GM18502 (cell line): Measurements from ENCODE around the gene FAM131C.
"Not testable (repeated sequence)": the region's sequence is repeated elsewhere in the genome, so short reads cannot be mapped to it uniquely, and the experiment has no call there.

Experiments
- ATAC-seq: cut with Tn5 transposase; IDR thresholded peaks from one replicate; pipeline ENCODE4 v1.9.1; 2021; ENCODE audit warnings: mild to moderate bottlenecking; ENCODE audit not compliant: unreplicated experiment, poor library complexity

Gene FAM131C

DNA sequence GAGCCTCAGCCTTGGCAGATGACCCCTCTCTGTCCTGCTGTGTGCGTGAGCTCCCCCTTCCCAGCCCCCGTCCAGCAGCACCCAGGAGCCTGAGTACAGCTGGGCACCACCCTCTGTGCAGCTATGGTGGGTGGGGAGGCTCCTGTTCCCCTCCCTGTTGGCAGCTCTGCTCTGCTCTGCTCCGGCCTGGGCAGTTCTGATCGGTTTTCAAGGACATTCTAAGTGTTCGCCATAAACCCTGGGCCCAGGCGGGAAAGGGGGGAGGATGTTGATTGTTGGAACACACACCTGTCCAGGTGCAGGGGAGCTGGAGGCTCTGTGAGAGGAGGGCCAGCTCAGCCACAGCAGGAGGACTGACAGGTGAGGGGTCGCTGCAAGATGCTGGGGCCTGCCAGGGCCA lies 29.9 kb downstream of the FAM131C start, which contains the start of gene CLCNKB:
TSS of gene CLCNKB (plus strand) at position 262 of the 400 bp plus-strand sequence. CDS start 711 bp downstream, outside the sequence.
- no peak for ATAC-seq

DNA sequence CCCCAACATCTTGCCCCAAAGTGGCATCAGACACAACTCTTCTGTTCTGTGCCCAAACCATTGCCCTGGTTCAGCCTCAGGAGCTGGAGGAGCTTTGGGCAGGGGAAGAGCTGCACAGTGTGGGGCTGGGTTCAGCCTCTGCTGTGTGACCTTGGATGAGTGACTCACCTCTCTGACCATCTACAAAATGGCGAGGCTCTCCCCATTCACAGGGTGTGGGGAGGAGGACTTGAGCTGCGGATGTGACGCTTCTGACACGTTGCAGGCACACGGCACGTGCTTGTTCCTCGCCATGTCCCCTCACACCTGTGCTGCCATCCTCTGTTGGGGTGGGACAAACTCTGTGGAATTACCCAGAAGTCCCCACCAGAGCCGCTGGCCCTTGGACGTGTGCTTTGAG lies 30.8 kb downstream of the FAM131C start:
- not testable (repeated sequence) for ATAC-seq

- no peak for ATAC-seq
These were observed 31.4 kb downstream of the FAM131C start for GRCh38 chr1:16042096-16042495.

DNA sequence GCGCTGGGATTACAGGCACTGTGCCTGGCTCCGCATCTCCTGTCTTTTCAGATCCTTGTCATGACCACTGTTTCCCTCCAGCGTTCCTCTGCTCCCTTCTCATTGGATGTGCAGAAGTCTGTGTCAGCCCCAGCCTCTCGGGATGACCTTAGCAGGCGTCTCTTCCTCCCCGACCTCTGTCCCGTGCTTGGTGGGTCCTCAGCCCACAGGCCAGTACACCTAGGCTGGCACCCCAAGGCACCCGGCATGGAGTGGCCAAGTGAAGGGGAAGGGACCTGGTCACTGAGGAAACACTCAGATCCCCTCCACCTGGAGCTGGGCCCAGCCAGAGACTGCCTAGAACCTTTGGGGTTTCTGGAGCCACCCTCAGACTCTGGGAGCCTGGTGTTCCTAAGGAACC lies 32.3 kb downstream of the FAM131C start:
- no peak for ATAC-seq

- ATAC-seq, result not testable (repeated sequence)
These were observed 33.6 kb downstream of the FAM131C start for GRCh38 chr1:16039871-16040270.

DNA sequence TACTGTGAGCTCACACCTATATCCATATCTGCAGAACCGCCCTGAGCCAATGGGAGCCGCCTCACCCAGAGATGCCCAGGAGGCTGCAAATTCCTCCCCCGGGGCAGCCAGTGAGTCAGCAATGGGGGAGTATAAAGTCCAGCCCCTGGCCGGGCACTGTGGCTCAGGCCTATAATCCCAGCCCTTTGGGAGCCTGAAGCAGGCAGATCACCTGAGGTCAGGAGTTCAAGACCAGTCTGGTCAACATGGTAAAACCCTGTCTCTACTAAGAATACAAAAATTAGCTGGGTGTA lies 34.9 kb downstream of the FAM131C start:
- ATAC-seq, result no peak

GRCh38 chr1:16036461-16036860 lies 37.0 kb downstream of the FAM131C start:
- not testable (repeated sequence) for ATAC-seq

GRCh38 chr1:16033103-16033632 lies 40.3 kb downstream of the FAM131C start:
- not testable (repeated sequence) for ATAC-seq

- ATAC-seq, result no peak
These were observed 40.9 kb downstream of the FAM131C start for GRCh38 chr1:16032388-16033102.

DNA sequence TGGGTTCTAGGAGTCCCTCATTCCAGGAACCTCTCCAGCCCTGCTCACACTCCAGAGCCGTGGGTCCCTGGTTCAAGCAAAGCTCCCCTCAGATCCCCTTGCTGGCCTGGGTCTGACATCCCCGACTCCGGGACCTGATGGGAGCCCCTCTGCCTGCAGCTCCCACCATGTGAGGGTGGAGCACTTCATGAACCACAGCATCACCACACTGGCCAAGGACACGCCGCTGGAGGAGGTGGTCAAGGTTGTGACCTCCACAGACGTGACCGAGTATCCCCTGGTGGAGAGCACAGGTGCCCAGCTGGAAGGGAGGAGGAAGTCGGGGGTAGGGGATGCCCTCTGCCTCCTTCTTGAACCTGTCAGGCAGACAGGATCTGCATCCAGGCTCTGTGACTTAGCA lies 41.9 kb downstream of the FAM131C start:
- ATAC-seq, result no peak

GRCh38 chr1:16029288-16029687 lies 44.2 kb downstream of the FAM131C start:
- ATAC-seq, result no peak

DNA sequence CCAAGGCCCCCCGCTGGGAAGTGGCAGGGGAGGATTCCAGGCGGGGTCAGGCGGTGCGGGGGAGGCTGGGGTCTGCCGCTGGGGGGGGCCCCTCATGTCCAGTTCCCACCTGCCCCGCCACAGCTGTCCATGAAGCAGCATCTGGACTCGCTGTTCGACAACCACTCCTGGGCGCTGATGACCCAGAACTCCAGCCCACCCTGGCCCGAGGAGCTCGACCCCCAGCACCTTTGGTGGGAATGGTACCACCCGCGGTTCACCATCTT lies 44.5 kb downstream of the FAM131C start:
- ATAC-seq, result not testable (repeated sequence)

GRCh38 chr1:16028237-16029002 lies 45.0 kb downstream of the FAM131C start:
- no peak for ATAC-seq

DNA sequence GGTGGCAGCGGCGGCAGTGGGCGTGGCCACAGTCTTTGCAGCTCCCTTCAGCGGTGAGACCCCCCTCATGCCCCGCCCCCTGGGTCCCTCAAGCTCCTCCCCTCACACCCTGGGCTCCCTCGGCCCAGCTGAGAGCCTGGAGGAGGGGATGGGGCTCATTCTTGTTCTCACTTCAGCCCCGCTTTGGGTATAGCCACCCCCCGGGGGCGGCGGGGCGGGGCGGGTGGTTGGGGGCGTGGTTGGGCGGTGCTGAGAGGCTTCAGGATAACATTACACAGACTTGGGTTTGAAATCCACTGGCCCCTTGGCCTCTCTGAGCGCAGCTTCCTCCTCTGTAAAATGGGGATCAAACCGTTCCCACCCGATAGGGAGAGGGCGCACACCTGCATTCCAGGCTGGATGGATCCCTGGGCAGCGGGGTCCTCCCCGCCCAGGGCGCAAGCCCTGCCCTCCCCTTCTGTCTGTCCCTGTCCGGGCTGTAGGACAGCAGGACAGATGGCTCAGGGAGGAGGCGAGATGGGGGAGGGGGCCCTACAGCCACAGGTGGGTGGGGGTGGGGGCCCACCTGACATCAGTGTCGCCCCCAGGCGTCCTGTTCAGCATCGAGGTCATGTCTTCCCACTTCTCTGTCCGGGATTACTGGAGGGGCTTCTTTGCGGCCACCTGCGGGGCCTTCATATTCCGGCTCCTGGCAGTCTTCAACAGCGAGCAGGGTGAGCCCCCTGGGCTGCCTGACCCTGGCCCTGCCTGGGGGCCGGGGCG lies 46.5 kb downstream of the FAM131C start:
- no peak for ATAC-seq

- not testable (repeated sequence) for ATAC-seq
These were observed 47.1 kb downstream of the FAM131C start for GRCh38 chr1:16026302-16026701.

DNA sequence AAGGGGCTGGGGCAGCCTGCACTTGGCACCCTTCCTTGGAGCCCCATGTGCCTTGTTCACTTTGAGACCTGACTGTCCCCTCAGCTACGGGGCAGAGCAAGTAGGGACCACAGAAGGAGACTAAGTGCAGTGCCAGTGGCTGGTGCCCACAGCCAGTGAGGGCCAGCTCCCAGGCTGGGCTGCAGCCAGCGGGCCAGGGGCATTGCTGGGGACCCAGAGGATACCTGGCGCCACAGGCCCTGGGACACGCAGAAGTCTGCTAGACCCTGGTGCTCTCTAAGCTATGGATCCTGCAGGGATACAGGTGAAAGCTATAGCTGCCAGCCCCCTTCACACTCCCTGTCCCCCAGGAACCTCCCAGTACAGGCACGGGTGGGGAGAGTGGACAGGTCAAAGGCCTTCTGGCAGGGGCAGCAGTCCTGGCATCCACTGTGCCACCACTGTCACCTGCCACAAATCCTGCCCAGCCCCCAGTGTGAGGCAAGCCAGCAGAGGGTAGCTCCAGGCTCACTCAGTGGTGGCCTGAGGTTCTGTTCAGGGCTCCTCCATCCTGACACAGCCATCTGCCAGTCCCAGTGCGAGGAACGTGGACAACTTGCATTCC lies 50.3 kb downstream of the FAM131C start:
- no peak for ATAC-seq

GRCh38 chr1:16022393-16022792 lies 51.1 kb downstream of the FAM131C start:
- ATAC-seq, result no peak

GRCh38 chr1:16021681-16022080 lies 51.8 kb downstream of the FAM131C start, which contains the start of gene CLCNKA:
CLCNKA (plus strand) TSS chr1:16022036; CDS start chr1:16022620, 584 bp downstream.
- no peak for ATAC-seq

DNA sequence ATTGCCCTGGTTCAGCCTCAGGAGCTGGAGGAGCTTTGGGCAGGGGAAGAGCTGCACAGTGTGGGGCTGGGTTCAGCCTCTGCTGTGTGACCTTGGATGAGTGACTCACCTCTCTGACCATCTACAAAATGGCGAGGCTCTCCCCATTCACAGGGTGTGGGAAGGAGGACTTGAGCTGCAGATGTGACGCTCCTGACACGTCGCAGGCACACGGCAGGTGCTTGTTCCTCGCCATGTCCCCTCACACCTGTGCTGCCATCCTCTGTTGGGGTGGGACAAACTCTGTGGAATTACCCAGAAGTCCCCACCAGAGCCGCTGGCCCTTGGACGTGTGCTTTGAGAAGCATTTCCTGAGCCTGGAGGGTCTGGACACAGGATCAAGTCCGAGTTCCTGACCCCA lies 52.6 kb downstream of the FAM131C start:
- not testable (repeated sequence) for ATAC-seq

DNA sequence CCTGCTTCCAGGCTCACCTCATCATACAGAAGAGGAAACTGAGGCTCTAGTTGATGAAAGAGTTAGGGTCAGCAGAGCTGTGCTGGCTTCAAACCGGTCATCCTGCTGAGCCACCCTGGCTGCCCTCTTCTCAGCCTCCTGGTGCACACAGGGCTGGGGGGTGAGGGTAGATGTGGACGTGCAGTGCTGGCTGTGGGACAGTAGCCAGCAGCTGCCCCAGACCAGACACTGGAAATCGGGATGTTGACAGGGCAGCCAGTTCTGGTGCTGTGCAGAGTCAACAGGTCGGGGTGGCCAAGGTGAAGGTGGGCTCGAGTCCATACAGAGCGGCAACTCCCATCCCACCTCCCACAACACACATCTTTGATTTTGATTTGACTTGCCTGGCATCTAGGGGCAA lies 53.1 kb downstream of the FAM131C start:
- no peak for ATAC-seq
